Lower leg skin (tissue), 4 donors: ENCODE measurements around the gene SYMPK. TPM values are rescaled to one million over a fixed set of nuclear protein-coding genes. Genes with fewer than 3 reads are reported as not detected.
A peak's percentile ranks its signal among the peaks of the same experiment; 100 is the strongest.

Experiments used
- DNase-seq, 2 donors: peaks; one replicate each; pipeline ENCODE4 v3.0.0-alpha.2; 2019; ENCODE audit warnings: low spot score in 2 of 2
- H3K4me3 ChIP-seq: fragments of 200-600 bp; sonication (generic); 2 replicates; pipeline ENCODE4 v1.5.1; 2017; ENCODE audit warnings: mild to moderate bottlenecking, low read depth; ENCODE audit not compliant: poor library complexity, severe bottlenecking
- POLR2A ChIP-seq, 2 donors: fragments of 450-650 bp; IDR thresholded peaks; one replicate each; pipeline ENCODE4 v1.6.1; 2016 to 2017; ENCODE audit warnings: antibody characterized with exemption in 2 of 2, mild to moderate bottlenecking in 1 of 2, moderate library complexity in 1 of 2
- WGBS, 2 donors: methylation state at CpG; one replicate each; pipeline ENCODE4 v1.1.5; 2018; 5-methylcytosine and 5-hydroxymethylcytosine counted together
- intact Hi-C: fragments of 100-400 bp; cut with DNase I; formaldehyde crosslinking; loops from one replicate; pipeline ENCODE4 v1.15.0; 2023; ENCODE audit warnings: low total_unique reads
- total RNA-seq, 4 donors: library from RNA; depleted of rRNA; stranded (reverse); fragments of >200 nt; gene quantifications; one replicate each; pipeline ENCODE4 v1.1.0, GENCODE V29; 2016
- TF ChIP-seq, protein P1 (sequence below), 3 donors: fragments of 450-650 bp; IDR thresholded peaks; one replicate each; pipeline ENCODE4 v1.5.1; 2016; ENCODE audit warnings: antibody characterized with exemption in 3 of 3, mild to moderate bottlenecking in 3 of 3, moderate library complexity in 2 of 3

The SYMPK gene
- total RNA-seq, 4 donors from 2014 or later = 30.3 to 62.8 (median 46.6) TPM

DNA sequence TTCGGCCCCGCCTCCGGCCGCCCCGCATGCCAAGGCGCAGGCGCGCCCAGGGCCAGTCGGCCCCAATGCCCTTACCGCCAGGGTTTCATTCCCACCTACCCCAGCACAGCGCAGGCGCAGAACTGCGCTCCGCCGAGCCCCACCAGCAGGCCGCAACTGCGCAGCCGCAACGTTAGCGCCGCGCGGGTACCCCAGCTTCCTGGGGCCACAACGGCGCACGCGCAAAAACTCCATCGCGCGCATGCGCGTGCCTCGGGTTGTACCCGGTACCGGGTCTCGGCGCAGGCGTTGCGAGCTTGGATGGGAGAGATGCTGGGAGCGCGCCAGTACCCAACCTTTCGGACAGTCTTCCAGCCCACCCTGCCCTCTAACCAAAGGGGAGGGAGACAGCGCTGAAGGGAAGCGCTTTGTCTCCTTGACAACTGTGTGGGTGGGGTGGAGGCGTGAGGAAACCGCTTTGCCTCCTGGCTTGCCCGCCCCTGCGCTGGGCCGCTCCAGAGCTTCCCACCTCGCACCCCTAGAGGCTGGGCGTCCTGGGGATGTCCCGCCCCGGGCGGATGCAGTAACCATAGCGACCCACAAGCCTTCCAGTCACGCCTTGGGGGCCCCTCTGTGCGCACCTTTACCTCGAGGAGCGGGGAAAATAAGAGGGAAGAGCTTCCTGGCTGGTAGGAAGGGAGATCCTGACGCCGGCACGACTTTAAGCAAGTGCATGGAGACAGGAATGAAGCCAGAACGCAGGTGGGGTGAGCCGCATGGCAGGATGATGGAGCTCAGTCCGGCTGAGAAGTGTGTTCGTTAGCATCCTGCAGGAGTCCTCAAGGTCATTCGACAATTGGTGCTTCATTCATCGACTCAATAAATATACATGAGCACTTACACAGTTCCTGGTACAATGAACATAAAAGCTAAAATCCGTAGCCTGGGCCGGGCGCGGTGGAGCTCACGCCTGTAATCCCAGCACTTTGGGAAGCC lies 40.0 kb upstream of the SYMPK start:
- 2 to 3% methylated on average over 44 to 68 of the region's 73 CpGs for WGBS, 2 donors
- H3K4me3 ChIP-seq = peak overlapping the region; percentile 45
- TF ChIP-seq POLR2A (IDR thresholded peaks at IDR 0.05) = peak in 1 of 2 donors; percentile 32
- TF ChIP-seq, protein P1, sequence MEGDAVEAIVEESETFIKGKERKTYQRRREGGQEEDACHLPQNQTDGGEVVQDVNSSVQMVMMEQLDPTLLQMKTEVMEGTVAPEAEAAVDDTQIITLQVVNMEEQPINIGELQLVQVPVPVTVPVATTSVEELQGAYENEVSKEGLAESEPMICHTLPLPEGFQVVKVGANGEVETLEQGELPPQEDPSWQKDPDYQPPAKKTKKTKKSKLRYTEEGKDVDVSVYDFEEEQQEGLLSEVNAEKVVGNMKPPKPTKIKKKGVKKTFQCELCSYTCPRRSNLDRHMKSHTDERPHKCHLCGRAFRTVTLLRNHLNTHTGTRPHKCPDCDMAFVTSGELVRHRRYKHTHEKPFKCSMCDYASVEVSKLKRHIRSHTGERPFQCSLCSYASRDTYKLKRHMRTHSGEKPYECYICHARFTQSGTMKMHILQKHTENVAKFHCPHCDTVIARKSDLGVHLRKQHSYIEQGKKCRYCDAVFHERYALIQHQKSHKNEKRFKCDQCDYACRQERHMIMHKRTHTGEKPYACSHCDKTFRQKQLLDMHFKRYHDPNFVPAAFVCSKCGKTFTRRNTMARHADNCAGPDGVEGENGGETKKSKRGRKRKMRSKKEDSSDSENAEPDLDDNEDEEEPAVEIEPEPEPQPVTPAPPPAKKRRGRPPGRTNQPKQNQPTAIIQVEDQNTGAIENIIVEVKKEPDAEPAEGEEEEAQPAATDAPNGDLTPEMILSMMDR (IDR thresholded peaks at IDR 0.05) = no peak
- intact Hi-C loops = no loop called here
- peak; percentile 95 to 99 for DNase-seq

DNA sequence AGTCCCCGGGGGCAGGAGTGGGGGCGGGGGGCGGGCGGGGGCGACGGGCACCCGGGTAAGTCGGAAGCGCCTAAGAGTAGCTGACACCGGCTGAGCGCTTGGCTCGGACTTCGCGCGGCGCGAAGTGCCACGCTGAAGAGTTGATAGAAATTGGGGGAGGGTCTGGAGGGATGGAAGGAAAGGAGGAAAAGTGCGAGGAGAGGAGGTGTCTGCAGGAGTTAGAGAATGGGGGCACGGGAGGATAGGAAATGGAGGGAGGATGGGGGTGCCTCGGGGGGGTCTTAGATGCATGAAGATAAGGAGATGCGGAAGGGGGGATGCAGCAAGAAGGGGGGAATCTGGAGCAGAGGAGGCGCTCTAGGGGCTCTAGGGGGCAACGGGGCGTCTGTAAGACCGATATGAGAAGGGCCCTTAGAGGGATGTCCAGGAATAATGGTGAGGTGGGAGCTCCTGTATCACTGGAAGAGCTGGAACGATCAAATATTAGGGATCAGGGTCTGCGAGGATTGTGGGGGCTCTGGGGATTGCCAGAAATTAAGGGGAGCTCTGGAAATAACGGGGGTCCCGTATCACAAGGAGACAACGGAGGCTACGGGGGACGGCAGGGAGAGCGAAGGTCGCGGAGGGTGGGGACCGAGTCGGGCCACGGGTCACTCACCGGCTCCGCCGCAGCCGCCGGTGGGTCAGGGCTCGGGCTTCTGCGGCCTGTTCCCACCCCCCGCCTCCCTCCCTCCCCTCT lies 39.1 kb upstream of the SYMPK start, which contains the start of gene MYPOP:
Gene MYPOP, minus strand, starts transcription at position 702 of the 739 bp plus-strand sequence. CDS start 840 bp downstream, outside the sequence.
- intact Hi-C loops = no loop called here
- peak within 1 kb of the TSS; percentile 45 for H3K4me3 ChIP-seq
- DNase-seq = no peak
- no peak for TF ChIP-seq POLR2A (IDR thresholded peaks at IDR 0.05)
- TF ChIP-seq, protein P1 (IDR thresholded peaks at IDR 0.05) = no peak
- WGBS, 2 donors = 1% methylated on average over 42 to 45 of the region's 47 CpGs

DNA sequence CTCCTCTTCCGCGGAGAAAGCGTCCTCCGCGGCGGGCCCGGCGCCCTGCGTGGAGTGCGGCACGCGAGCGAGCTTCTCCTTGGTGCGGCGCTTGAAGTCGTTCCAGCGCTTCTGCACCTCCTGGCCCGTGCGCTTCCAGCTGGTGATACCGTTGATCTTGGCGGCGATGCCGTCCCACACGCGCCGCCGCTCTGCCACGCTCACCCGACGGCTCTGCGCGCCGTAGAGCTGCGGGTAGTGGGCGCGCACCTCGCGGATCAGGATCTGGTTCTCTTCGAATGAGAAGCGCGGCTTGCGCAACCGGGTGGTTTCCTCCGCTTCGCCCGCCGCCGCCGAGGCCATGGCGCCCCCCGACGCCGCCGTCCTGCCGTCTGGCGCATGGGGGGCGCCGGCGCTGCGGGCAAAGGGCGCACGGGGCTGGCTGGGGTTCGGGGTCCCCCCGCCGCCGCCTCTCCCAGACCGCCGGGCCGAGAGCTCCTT lies 38.5 kb upstream of the SYMPK start:
- intact Hi-C loops = no loop called here
- TF ChIP-seq, protein P1 (IDR thresholded peaks at IDR 0.05) = no peak
- no peak for TF ChIP-seq POLR2A (IDR thresholded peaks at IDR 0.05)
- 1 to 5% methylated on average over 27 to 40 of the region's 69 CpGs for WGBS, 2 donors
- peak in 1 of 2 donors; percentile 90 for DNase-seq
- peak overlapping the region; percentile 45 for H3K4me3 ChIP-seq

DNA sequence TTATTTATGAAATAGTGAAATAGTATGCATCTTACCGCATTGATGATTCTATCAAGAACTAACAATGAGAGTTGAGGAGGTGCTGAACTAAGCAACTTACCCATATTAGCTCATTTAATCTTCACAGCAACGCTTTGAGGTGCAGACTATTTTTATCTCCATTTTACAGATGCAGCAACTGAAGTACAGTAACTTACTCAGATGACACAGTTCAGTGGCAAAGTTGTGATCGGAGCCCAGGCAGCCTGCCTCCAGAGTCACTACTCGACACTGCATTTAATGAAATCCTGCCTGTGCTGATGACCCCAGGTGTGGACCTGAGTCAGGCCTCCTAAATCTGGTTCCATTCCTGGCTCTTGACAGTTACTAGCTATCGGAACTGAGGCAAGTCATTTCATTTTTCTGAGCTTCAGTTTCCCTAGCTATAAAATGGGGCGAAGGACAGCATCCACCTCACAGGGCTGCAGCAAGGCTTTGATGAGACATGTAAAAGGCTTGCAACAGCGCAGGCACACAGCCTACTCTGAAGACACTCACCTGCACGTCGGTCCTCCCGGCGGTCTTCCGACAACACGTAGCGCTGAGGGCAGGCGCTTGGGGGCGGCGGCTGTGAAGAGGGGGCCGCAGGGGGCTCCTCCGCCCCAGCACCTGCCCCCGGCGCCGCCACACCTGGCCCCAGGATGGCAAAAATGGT lies 37.9 kb upstream of the SYMPK start:
- 45 to 73% methylated on average over 7 to 22 of the region's 22 CpGs for WGBS, 2 donors
- no peak for DNase-seq

More for the DNA sequence above, 37.9 kb upstream of the SYMPK start:
- intact Hi-C loops = no loop called here
- no peak overlapping the region for H3K4me3 ChIP-seq
- TF ChIP-seq, protein P1 (IDR thresholded peaks at IDR 0.05) = no peak
- TF ChIP-seq POLR2A (IDR thresholded peaks at IDR 0.05) = no peak
